22Rv1 (cell line): ENCODE measurements around the gene RWDD3.

Source experiments
- ZFX ChIP-seq: fragments of 450-650 bp; IDR thresholded peaks from 2 replicates; pipeline ENCODE4 v1.6.1; 2017; ENCODE audit warnings: antibody characterized with exemption, borderline replicate concordance
- TF ChIP-seq, protein P1 (sequence below): fragments of 450-650 bp; IDR thresholded peaks from 2 replicates; pipeline ENCODE4 v1.5.1; 2017; ENCODE audit warnings: mild to moderate bottlenecking

DNA sequence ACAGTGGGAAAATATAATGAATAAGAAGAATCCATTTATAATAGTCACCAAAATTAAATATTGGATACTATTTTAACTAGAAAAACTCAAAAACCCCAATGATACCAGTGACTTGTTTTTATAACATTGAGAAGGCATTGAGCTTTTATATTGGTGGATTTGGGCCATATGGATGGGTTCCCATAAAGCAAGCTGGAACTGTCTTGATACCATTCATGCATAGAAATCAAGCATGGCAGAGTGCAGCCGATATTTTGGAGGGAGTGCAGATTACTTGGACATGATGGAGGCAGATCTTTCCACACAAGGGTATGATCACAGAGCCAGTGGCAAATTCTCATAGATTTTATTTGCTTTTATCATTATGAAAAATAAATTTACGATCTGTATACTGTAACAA, 3.8 kb upstream of the RWDD3 start:
- TF ChIP-seq, protein P1, sequence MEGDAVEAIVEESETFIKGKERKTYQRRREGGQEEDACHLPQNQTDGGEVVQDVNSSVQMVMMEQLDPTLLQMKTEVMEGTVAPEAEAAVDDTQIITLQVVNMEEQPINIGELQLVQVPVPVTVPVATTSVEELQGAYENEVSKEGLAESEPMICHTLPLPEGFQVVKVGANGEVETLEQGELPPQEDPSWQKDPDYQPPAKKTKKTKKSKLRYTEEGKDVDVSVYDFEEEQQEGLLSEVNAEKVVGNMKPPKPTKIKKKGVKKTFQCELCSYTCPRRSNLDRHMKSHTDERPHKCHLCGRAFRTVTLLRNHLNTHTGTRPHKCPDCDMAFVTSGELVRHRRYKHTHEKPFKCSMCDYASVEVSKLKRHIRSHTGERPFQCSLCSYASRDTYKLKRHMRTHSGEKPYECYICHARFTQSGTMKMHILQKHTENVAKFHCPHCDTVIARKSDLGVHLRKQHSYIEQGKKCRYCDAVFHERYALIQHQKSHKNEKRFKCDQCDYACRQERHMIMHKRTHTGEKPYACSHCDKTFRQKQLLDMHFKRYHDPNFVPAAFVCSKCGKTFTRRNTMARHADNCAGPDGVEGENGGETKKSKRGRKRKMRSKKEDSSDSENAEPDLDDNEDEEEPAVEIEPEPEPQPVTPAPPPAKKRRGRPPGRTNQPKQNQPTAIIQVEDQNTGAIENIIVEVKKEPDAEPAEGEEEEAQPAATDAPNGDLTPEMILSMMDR: no peak
- TF ChIP-seq ZFX: no peak
